22Rv1 (cell line): ENCODE measurements around the gene GARIN5B.
A peak's percentile ranks its signal among the peaks of the same experiment; 100 is the strongest.

Experiments
- H3K27ac ChIP-seq: fragments of 450-650 bp; 2 replicates; pipeline ENCODE4 v1.5.1; 2017
- CTCF ChIP-seq: fragments of 450-650 bp; IDR thresholded peaks from 2 replicates; pipeline ENCODE4 v1.5.1; 2017; ENCODE audit warnings: mild to moderate bottlenecking
- ZFX ChIP-seq: fragments of 450-650 bp; IDR thresholded peaks from 2 replicates; pipeline ENCODE4 v1.6.1; 2017; ENCODE audit warnings: antibody characterized with exemption, borderline replicate concordance

Gene GARIN5B

GRCh38 chr19:55369653-55370304 is 6.7 kb upstream of the GARIN5B start:
- H3K27ac ChIP-seq, result no peak overlapping the region

DNA sequence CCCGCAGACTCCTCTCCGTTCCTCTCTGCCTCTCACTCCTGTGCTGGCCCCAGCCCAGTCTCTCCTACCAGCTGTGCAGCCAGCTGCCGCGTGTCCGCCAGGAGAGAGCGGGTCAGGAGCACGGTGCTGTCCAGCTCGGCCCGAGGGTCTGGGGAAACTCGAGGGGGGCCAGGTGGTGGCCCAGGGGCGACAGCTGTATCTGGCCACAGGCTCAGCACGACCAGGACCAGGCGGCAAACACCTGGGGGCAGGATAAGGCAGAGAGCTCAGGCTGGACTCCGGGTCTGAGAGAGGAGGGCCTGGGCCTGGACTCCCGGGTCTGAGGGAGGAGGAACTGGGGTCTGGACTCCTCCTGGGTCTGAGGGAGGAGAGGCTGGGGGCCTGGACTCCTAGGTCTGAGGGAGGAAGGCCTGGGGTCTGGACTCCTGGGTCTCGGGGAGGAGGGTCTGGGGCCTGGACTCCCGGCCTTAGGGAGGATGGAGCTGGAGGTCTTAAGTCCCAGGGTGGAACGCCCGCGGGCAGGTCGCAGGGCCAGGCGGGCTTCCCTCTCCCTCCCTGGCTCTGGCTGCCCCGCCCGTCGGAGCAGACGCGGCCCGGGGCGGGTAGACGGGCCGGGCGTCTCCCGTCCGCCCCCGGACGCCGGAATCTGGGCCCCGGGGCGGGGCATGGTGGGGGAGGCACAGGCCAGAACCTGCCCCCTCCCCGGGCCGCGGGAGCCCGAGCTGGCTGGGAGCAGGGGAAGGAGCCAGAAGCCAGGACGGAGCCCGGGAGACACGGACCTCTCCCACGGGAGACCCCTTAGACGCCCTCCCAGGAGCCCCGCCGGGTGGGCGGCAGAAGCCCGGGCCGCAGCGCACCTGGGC is 5.9 kb upstream of the GARIN5B start:
- H3K27ac ChIP-seq, result 0 out of 2 replicates have a peak overlapping the region, but pooled peaks have one; percentile 4
- no peak for TF ChIP-seq CTCF

More at GRCh38 chr19:55369653-55370304, 6.7 kb upstream of the GARIN5B start:
- TF ChIP-seq CTCF (no peak), ZFX (no peak)

DNA sequence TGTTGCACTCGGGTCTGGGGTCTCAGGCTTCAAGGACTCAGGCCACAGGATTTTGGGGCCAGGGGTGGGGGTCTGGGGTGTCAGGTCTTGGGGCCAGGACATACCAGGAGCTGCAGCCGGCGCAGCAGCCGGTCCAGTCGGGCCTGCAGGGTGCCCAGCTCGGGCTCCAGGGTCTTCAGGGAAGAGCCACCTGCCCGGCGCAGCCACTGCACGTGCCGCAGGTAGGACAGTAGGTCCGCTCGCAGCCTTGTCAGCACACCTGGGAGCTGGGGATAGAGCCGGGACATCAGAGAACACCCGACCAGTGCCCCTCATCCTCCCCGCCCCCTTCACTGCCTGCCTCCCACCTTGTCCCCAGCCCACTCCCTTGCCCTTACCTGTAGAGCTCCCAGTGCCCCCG is 5.0 kb upstream of the GARIN5B start:
- TF ChIP-seq CTCF (no peak), ZFX (no peak)
- no peak overlapping the region for H3K27ac ChIP-seq

DNA sequence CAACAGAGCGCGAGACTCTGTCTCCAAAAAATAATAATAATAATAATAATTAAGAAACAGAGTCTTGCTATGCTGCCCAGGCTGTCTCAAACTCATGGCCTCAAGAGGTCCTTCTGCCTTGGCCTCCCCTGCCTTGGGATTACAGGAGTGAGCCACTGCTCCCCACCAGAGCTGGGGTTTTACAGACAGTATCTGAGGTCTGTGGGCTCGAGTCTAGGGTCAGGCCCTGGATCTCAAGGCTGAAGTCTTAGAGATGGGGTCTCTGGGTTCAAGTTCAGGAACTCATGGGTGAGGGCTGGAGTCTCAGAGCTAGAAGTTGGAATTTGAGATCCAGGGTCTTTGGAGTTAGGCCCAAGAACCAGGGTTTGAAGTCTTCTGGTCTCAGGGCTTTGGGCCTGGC is 3.7 kb upstream of the GARIN5B start:
- no peak overlapping the region for H3K27ac ChIP-seq
- TF ChIP-seq CTCF (no peak), ZFX (no peak)

DNA sequence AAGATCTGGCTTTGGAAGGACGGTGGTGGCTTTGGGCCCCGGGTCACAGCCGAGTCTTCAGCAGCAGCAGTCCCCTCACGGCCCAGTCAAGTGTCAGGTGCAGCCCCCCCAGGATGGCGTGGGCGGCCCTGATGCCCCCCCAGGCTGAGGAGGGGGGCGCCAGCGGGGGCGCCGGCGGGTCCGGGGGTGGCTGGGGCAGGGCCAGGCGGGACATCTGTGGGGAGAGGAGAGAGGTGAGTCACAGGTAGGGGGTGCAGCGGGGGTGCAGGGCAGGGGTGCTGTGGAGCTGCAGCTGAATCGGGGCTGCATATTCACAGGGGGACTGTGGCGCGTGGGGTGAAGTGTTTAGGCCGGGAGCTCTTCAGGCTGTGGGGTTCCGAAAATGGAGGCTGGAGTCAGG is 2.9 kb upstream of the GARIN5B start:
- H3K27ac ChIP-seq, result no peak overlapping the region

GRCh38 chr19:55365245-55365644 is 2.2 kb upstream of the GARIN5B start:
- TF ChIP-seq CTCF (no peak), ZFX (no peak)
- no peak overlapping the region for H3K27ac ChIP-seq

More for the DNA sequence above, 2.9 kb upstream of the GARIN5B start:
- no peak for TF ChIP-seq CTCF
- no peak for TF ChIP-seq ZFX
